T47D (cell line): ENCODE measurements around the gene AP2B1.

Source experiments
- DNase-seq, 2 experiments: peaks; one replicate each; pipeline versions ENCODE4 v3.0.0 to v3.0.0-alpha.2; 2011 to 2012; ENCODE audit warnings: low read depth in 1 of 2, low spot score in 1 of 2
- JUND ChIP-seq: IDR thresholded peaks from 2 replicates; pipeline ENCODE4 v1.6.1; 2012; ENCODE audit warnings: low read depth
- in situ Hi-C: cut with HindIII; loops from 2 replicates; pipeline ENCODE4 v1.10.0; 2016; ENCODE audit warnings: low sequenced_read_pairs, low pct_unique_long_range_greater_than_20kb

Gene AP2B1

DNA sequence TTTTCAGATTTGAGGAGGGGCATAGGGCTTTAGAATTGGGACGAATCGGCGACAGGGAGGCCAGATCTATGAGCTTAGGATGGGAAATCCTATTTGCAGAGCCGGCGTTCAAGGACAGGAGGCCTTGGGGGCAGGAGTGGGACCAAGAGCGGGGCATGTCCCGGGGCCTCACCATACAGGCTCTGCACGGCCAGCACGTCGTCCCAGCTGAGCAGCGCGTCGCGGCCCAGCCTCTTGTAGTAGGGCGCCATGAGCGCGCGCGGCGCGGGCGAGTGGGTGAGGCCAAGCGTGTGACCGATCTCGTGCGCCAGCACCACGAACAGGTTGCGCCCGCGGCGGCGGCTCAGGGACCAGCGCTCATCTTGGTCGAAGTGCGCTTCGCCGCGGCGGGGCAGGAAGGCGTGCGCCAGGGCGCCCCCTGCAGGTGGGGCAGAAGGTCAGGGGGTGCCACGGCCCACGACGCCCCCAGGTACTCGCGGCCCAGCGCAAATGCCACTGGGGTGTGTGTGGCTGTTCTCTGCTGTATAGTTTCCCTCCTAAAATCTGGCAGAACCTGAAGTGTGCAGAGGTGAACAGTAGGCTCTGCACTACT lies 182.9 kb downstream of the AP2B1 start:
- in situ Hi-C loops, result no loop called here
- no peak for DNase-seq

DNA sequence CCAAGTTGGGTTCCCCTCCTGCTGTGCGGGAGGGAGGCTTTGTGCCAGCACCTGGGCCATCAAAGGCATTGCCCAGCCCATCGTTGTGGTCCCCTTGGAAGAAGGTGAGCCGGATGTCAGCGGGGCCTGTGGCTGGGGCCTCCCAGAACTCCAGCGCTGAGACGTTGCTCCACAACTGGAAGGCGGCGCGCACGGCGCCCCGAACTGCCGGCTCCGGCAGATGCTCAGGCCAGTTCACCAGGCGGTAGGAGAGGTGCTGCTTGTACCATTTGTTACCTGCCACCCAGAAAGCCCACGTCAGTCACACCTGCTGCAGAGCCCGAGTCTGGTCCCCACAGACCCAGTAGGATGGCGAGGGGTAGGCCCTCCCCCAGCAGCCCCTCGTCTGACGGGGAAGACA lies 186.0 kb downstream of the AP2B1 start:
- DNase-seq, result no peak
- in situ Hi-C loops, result no loop called here
- no peak for TF ChIP-seq JUND

More for the DNA sequence above, 182.9 kb downstream of the AP2B1 start:
- no peak for TF ChIP-seq JUND

DNA sequence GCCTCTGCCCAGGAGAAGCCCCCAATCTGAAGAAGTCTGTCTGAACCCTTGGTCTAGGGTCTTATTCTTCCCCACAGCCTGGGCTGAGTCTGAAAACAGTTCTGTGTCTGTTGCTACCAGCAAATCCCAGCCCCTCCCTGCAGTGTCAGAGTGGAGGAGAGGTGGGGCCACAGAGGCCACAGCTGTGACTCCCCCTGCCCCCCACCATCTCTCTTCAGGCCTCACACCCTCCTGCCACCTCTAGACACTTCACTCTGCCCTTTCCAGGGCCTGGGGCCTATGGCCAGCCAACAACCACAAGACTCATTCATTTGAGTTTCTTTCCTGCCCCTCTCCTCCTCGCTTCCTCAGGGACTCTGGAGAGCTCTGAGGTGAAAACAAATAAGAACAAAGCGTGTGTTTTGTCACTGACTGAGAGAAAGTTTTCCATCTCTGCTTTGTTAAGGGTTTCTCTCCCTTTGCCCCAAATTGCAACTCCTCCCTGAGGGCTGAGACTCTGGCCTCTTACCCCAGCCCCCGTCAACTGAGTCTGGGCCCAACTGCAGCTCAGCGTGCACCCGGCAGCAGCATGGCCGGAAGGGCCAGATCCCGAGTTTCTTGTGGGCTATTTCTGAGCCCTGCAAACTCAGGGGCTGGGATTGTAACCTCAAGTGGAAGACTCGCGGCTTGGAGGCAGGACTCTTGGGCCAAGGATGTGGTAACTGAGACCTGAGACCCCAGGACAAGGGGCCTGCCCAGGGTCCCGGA lies 186.7 kb downstream of the AP2B1 start:
- no peak for DNase-seq
- in situ Hi-C loops, result no loop called here
- no peak for TF ChIP-seq JUND

DNA sequence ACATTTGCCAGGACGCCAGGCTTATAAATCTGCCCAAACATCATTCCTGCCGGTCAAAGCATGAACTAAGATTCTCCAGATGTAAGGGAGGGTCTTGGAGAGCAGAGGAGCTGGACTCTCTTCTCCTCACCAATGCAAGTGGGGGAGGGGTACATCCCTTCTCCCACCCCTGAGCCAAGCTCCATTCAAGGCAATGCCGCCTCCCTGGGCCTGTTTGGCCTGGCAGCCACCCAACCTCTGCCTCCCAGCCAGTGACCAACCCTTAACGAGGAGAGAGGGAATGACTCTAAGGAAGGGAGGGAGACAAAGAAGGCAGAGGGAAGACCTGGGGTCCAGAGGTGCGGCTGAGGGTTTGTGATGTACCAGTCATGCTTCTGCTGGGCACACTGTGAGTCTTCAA lies 187.4 kb downstream of the AP2B1 start:
- no peak for TF ChIP-seq JUND
- in situ Hi-C loops, result no loop called here
- DNase-seq, result no peak

DNA sequence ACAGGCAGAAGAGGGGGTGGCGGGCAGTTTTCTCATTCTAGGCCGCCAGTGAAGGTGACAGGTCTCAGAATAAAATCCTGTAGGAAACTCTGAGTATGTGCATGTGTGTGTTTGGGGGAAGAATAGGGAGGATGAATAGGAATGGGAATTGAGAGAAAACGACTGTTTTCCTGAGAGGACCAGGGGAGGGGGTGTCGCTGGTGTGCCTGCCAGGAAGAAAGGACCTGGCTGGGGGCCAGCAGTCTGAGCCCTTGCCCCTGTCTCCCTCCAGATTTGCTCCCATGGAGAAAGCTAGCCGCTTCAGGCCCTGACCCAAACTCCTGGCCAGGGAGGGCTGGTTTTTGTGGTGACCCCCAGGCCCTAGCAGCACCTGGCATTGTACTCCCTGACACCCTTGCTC lies 187.9 kb downstream of the AP2B1 start:
- no peak for DNase-seq
- no peak for TF ChIP-seq JUND
- in situ Hi-C loops, result no loop called here

DNA sequence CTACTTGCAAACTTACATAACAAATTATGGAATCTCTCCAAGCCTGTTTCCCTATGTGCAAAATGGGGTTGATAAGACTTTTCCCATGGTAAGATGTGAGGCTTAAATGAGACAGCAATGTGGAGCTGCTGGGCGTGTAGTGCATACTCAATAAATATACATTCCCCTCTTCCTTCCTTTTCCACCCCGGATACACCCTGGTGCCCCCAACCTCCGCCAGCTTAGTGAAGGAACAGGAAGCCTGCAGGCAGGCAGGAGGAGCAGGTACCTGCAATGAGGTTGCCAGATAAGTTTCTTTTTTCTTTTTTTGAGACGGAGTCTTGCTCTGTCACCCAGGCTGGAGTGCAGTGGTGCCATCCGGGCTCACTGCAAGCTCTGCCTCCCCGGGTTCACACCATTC lies 188.5 kb downstream of the AP2B1 start:
- DNase-seq, result no peak
- no peak for TF ChIP-seq JUND
- in situ Hi-C loops, result no loop called here
